GM18502 (cell line): ENCODE data around the gene REC114.
"Not testable (repeated sequence)": the region's sequence is repeated elsewhere in the genome, so short reads cannot be mapped to it uniquely, and the experiment has no call there.

ENCODE experiments used
- ATAC-seq: cut with Tn5 transposase; IDR thresholded peaks from one replicate; pipeline ENCODE4 v1.9.1; 2021; ENCODE audit warnings: mild to moderate bottlenecking; ENCODE audit not compliant: unreplicated experiment, poor library complexity

Gene REC114

DNA sequence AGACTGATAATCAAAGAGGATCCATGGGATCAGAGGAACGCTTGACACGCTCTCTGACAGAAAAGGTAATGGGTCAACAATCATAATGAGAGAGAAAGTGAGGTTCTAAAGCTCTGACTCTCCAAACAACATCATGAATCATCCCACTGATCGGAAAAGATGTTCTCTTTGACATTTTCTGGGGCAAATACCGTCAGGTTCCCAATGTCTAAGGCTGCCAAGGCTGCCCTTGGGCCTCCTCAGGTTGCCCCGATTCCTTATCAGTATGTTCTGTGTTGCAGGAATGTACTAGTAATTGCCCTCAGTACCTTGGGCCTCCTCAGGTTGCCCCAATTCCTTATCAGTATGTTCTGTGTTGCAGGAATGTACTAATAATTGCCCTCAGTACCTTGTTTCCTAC lies 129.3 kb downstream of the REC114 start:
- no peak for ATAC-seq

DNA sequence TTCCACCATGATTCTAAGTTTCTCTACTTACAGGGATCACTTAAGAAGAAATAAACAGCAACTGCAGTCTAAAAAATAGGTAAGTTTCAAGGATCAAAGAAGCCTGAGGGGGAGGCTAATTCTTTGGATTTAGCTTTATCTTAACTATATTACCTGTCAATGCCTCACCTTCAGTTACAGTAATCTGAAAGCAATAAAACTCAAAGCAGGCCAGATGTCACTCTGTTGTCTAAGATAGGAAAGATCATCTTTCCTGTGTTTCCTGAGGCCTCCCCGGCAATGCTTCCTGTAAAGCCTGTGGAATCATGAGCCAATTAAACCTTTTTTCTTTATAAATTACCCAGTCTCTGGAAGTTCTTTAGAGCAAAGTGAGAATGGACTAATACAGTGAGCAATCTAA lies 130.1 kb downstream of the REC114 start:
- no peak for ATAC-seq

DNA sequence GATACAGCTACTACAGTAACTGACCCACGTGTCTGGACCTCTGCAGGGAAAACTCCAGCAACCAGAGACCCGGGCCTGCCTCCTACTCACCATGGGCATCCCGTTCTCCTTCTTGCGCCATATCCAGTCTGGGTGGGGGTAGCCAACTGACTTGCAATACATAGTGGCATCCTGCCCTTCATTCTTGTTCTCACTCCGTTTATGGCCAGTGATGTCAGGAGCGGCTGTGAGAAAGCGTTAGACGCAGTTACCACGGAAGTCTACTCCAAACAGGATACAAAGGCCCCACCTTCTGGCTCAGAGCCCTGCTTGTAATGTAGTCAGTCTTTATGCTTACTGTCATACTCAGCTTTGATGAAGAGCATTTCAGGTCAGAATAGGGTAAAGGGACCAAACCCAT lies 130.6 kb downstream of the REC114 start:
- no peak for ATAC-seq

DNA sequence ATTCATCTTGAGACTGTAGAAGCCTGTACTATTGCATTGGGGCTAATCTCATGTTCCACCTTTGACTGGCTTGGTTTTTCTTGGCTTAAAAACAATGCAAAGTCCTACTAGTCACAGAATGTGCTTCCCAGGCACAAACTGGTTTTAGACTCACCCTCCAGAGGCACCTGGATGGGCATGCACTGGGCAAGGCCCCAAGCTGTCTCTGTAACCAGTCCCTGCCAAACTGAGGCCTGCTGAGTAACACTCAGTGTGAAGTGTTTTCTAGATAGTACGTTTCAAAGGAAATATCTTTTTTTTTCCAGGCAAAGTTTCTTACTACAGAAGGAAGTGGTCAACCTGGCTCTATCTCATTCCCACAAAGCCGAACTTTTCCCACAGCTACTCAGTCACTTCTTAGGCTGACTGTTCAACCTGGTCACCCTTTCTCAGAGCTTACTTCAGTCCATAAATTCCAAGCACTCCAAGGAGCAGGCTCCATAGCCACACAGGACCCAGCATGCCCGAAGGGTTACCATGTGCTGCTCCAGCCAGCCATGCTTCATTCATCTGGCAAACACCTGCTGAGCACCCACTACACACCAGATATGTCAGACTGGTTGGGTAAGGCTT lies 132.8 kb downstream of the REC114 start:
- no peak for ATAC-seq

DNA sequence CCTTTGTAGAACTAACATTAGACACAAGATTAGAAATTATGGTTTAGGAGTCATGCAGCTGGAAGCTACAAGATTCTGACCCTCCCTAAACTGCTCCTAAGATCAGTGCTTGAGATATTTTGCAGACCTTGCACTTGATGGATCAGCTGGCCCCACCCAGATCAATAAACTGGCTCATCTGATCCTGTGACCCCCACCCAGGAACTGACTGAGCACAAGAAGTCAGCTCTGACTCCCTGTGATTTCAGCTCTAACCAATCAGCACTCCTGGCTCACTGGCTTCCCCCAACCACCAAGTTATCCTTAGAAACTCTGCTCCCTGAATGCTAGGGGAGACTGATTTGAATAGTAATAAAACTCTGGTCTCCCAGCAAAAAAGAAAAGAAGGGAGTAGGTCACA lies 134.6 kb downstream of the REC114 start:
- ATAC-seq: not testable (repeated sequence)

DNA sequence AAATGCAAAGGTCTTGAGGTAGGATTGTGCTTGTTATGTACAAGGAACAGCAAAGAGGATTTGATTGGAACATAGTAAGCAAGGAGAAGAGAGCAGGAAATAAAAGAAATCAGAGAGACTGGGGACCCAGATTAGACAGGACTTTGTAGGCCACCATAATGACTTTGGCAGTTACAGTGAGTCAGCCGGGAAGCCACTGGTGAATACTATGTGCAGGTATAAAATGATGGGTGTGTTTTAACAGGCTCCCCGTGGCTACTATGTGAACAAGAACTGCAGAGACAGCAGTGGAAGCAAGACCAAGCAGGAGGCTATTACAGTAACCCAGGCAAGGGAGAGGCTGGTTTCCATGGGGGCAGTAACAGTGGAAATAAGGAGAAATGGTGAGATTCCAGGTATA lies 135.1 kb downstream of the REC114 start:
- no peak for ATAC-seq

DNA sequence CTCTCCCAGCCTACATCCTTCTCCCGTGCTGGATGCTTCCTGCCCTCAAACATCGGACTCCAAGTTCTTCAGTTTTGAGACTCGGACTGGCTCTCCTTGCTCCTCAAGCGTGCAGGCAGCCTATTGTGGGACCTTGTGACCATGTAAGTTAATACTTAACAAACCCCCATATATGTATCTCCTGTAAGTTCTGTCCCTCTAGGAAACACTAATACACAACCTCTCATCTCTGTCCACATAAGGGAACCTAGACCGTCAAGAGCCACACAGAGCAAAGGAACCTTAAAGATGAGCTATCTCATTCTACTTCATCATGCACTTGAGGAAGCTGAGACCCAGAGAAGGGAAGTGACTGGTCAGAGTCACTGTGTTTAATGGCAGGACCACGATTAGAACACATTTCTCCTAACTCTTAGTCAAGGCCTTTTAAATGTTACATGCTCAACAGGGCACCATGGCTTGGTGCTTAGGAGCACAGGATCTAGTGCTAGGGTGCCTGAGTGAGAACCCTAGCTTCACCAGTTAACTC lies 140.0 kb downstream of the REC114 start:
- ATAC-seq: no peak

DNA sequence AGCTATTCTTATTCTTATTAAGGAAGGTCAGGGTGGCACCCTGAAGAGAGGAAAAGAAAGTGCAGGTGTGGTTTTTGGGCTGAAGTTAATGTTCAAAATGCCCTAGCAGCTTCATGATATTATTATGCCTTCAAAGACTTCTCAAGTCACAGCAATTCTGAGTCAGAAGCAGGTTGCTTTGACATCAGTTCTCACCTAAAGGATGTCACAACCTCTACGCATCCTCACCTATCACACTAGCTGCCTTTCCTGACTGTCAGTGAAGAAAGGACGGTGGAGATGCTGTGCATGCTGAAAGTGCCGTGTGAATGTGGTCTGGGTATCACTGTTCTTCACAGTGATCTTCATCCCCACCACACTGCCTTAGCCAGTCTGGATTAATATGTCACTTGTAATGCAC lies 140.6 kb downstream of the REC114 start:
- ATAC-seq: no peak

DNA sequence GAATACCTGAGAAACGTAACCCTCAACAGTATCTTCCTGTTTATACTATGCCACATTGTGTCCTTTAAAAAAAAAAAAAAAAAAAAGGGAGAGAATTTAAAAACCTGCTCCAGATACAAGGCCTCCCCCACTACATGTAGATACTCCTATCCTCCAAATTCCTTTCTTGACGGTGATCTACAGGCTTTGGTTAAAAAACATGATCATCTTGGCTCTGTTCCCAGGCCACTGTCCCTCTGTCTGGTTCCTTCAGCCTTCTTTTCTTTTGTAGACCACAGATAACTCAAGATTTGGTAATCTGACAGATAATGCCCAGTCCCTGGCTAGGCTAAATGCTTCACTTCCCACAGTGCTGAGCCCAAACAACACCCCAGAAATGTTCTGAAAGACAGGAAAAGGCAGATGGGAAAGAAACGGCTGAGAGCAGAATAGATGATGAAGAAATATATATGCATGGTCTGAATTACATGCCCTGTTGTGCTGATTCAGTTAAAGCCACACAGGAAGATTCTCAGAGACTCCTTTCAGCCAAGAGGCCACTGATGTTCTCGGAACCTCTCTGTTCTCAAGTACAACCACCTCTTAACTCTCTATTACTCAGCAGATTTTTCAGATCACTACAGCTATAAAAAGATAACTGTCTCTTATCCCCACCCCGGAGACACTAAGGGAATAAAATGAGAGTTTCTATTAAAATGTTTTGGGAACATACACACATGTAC lies 141.9 kb downstream of the REC114 start:
- no peak for ATAC-seq

DNA sequence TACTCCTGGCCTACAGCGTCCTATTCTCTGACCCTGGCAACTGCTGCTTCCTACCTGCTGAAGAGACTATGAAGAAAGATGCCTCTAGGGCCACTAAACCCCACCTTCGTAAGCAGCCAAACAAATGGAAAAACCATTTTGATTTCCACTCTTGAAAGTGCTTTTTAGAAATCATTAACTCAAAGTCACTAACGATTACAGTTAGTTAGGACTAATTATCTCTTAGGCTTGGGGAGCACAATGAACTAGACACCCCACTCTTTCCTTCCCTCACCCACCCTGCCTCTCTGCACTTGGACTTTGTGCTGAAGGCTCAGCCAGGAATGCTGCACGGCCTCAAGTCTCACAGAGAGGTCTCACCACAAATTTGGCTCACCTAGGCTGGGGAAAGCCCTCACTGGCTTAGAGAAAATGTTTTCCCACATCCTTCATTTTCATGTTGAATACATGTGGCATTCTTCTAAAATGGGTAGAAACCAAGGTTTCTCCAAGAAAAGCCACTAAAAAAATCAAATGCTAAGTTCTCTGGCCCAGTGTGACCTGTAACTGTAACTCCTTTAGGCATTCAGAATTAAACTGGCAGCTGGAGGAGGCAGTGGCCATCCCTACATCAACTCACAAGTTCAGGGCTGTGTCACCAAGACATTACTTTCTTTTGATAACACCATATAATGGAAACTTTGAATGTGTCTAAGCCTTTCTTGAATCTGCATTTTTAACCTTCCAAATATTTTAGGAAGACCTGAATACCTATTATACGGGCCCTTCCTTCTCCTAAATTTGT lies 143.1 kb downstream of the REC114 start:
- no peak for ATAC-seq

DNA sequence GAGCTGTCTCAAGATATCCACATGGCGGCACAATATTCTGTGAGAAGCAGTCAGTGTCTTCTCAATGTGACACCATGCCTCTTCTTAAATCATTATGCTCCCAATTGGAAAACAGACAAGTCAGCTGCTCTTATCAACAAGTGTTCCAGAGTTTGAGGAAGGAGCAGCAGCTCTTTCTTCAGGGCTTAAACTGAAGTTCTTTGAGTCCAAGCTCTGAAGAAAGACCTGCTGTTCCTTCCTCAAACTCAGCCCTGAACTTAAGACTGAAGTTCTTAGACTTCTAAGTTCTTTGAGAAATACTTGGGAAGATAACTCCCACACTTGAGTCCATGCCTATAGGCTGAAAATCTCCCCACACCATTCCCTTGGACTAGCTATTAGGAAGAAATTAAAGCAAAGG lies 146.8 kb downstream of the REC114 start:
- ATAC-seq: no peak

DNA sequence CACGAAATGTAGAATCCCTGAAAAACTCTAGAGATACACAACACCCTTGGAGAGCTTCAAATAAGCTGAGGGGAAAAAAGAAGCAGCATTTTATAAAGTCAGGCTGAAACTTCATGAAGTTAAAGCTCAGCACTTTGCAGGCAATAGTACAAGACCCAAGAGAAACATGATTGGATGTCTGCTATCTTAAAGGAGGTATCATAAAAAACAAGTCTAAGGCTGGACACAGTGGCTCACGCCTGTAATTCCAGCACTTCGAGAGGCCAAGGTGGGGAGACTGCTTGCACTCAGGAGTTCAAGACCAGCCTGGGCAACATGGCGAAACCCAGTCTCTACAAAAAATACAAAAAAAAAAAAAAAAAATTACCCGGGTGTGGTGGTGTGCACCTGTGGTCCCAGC lies 147.3 kb downstream of the REC114 start:
- ATAC-seq: no peak

DNA sequence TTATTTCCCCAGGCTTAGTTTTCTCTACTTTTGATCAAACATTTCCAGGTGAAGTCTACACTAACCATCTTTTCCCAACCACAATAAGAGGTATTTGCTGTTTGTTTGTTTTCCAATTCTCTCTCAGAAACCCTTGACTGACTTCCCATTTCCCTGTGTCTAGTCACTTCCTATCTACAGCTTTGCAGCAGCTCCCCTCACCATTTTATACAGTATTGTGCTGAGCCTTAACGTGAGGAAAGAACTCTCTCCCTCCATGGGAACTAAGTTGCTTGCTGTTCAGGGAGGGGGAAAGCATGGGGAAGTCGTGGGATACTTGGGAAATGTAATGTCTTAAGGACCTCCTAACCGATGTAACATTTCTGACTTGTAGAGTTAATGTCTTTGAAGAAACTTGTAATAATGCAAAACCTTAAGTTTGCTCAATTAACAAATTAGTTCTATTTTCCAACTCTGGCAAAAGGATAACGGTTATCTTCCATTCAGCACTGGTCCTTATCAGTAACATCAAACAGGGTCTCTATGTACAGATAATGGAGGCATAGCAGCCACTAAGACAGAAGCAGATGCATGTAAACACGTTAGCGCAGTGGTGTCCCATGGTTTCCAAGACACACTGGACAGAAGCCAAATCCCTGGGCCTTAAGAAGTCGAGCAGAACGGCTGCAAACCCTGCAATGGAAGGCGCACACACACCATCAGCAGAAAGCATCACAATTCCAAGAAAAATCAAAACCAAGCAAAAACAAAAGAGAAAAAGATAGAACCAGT lies 150.5 kb downstream of the REC114 start:
- ATAC-seq: no peak

DNA sequence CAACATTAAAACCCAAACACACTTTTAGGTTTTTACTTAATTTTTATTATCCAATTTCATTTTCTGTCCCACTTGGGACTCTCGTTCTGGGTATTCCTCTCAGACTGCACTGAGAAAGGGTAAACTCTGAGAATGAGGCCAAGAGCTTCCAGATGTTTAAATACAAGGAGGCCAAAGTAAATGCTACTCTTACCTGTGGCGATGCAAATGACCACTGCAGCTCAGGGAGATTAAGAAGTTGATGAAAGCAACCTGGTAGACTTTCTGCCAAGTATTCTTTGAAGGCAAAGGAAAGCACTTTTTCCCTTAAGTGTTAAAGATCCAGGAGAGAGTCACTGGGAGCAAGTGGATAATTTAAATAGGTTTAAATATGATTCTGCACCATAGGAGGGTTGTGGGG lies 151.1 kb downstream of the REC114 start:
- ATAC-seq: no peak

DNA sequence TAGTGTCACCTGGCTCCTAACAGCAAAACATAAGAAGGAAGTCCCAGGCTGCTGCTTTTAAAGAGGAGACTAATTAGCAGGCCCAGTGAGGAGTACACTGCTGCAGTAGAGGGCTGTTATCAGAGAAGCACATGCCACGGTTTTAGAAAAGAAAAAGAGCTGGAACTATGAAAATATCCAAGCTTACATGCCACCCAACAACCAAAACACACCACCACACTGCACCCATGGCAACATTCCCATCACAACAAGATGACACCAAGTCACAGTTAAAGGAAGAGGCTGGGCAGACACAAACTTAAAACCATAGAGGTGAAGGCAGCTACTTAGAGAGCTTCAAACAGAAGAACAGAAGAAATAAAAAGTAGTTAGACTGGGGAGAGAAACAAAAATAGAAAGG lies 153.2 kb downstream of the REC114 start:
- ATAC-seq: no peak

DNA sequence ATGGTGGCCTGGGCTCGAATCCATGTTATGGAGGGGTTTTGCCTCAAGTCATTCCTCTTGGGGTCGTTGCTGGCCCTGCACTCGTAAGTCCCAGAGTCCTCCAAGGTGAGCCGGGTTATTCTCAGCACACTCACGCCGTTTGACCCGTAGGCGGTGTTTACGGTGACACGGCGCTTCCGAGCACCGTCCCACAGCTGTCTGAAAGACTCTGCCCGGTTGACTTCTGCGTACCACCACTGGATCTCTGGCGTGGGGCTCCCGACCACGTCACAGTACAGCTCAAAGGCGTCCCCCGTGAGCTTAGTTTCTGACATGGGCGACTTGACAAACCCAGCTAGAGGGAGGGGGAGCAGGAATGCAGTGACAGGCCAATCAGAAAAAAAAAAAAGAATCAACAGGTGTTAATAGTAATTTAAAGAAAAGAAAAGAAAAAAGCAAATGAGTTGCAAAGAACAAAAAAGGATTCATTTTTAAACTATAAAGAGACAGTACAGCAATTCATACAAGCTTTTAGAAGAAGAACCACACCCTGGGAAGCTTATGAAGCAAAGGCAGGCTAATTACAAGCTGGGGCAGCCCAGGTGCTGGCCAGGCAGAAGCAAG lies 154.2 kb downstream of the REC114 start:
- ATAC-seq: no peak

DNA sequence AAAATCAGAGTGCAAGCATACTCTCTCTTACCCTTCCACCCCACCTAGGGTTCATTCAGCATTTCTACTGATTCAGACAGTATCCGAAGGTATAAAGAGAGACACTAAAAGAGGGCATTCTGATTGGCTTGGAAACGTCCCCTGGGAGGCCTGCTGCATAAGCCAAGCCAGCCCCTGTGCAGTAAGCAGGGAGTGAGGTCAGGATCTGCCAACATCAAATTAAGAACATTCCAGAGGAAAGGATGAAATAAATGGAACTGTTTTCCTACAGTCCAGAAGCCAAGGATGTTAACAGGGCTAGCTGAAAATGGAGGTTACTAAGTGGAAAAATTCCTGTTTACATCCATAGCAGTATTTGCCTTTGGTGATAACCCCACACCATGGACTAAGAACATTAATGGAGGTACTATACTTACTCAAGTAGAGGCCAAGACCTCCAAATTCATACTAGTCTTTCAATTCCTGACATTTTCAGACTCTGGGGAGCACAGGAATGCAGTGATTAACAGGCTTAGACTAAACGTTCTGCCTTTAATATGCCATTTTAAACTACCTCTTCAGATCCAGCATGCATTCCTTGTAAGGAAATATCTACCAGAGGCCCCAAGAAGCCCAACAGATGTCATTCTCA lies 155.7 kb downstream of the REC114 start:
- no peak for ATAC-seq

DNA sequence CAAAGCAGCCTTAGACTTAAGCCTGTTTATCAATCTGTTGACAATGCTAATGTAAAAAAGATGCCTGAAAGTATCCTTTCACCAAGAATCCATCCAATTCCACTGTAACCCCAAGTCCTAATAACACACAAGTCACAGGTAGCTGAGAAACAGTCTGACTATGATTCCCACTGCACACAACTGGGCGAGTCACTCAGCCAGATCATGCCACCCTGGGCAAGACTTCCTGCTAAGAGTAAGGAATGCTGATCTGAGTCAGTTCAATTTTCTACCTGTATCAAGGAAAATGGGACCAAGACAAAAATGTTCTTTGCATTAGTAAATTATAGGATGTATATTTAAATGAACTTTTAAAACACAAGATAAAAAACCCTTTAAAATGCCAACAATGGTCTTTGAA lies 157.0 kb downstream of the REC114 start:
- no peak for ATAC-seq

DNA sequence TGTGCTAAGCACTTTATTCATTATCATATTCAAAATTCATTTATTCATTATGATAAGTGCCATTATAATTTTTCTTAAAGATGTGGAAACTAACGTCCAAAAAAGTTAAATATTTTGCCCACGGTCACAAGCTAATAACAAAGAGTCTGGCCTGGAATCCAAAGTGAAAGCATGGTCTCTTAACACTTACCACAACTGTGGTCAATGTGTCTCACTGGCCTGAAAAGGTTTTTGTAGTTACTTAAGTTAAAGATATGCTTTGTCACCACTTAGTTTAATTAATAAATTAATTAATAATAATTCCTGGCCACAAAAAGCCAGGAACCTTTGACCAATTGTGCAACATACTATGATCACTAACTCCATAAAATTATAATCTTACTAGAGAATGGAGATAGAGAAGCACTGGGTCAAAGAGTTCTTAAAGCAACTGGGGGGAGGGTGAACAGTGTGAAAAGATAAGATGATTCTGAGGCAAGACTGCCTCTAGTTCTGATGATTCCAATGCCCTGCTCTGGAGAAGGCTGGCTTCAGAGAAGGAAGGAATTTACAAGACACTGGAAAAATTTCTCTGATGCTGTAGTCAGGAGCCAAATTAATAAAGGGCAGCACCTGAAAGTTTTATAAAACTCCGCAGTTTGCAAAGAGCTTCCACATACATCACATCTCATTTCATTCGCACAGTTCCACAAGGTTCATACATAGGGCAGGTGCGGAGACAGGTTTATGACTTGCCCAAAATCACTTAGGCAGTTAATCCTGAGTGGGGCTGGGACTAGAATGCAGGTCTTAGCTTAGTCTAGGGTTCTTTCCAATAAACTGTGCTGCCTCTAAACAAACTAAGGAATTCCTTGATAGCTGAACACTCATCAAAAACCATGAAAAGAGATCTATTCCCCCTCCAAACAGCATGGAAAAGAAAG lies 157.7 kb downstream of the REC114 start:
- ATAC-seq: no peak
